SK-N-MC (cell line): ENCODE results near the gene C20orf202.

Experiments
- EZH2 ChIP-seq: fragments of 200-600 bp; sonication (generic); IDR thresholded peaks from one replicate; pipeline ENCODE4 v1.6.1; 2017; ENCODE audit warnings: antibody characterized with exemption
- POLR2AphosphoS5 ChIP-seq: IDR thresholded peaks from 2 replicates; pipeline ENCODE4 v1.6.1; 2012; ENCODE audit warnings: mild to moderate bottlenecking, low read depth, low read length, borderline replicate concordance

- TF ChIP-seq POLR2AphosphoS5 (no peak), EZH2 (no peak)
Measured at GRCh38 chr20:1242099-1242498, 38.8 kb downstream of the C20orf202 start.
